HG03280 (cell line): Measurements from ENCODE around the gene NGDN.
"Not testable (repeated sequence)": the region's sequence is repeated elsewhere in the genome, so short reads cannot be mapped to it uniquely, and the experiment has no call there.

Experiments
- ATAC-seq: cut with Tn5 transposase; IDR thresholded peaks from one replicate; pipeline ENCODE4 v1.9.1; 2021; ENCODE audit warnings: mild to moderate bottlenecking, moderate library complexity; ENCODE audit not compliant: unreplicated experiment

Gene NGDN

GRCh38 chr14:23469127-23469905 is at the start of gene NGDN:
TSS of gene NGDN (plus strand) at chr14:23469703. CDS start at chr14:23469716, 13 bp downstream.
- peak; percentile 94 for ATAC-seq

- no peak for ATAC-seq
Observed at GRCh38 chr14:23421594-23421993, 47.9 kb upstream of the NGDN start.

GRCh38 chr14:23423657-23424056 is 45.8 kb upstream of the NGDN start:
- ATAC-seq, result no peak

GRCh38 chr14:23425169-23425568 is 44.3 kb upstream of the NGDN start:
- no peak for ATAC-seq

- ATAC-seq, result not testable (repeated sequence)
Observed at GRCh38 chr14:23425798-23426197, 43.7 kb upstream of the NGDN start.

- ATAC-seq, result no peak
Observed at GRCh38 chr14:23428686-23429495, 40.6 kb upstream of the NGDN start.

GRCh38 chr14:23430016-23430722 is 39.3 kb upstream of the NGDN start:
- ATAC-seq, result no peak

- ATAC-seq, result no peak
Observed at GRCh38 chr14:23430723-23431085, 38.8 kb upstream of the NGDN start.

GRCh38 chr14:23431486-23431885 is 38.0 kb upstream of the NGDN start:
- ATAC-seq, result no peak

GRCh38 chr14:23432102-23432925 is 37.2 kb upstream of the NGDN start:
- no peak for ATAC-seq

- ATAC-seq, result no peak
Observed at GRCh38 chr14:23432946-23433345, 36.6 kb upstream of the NGDN start.

GRCh38 chr14:23433457-23433856 is 36.0 kb upstream of the NGDN start:
- ATAC-seq, result no peak

GRCh38 chr14:23434488-23435222 is 34.8 kb upstream of the NGDN start:
- no peak for ATAC-seq

GRCh38 chr14:23435543-23436326 is 33.8 kb upstream of the NGDN start, which contains the start of gene MYH7:
TSS of gene MYH7 (minus strand) at chr14:23435660. CDS start at chr14:23433732, 1,928 bp downstream.
- no peak for ATAC-seq

- no peak for ATAC-seq
Observed at GRCh38 chr14:23436327-23437132, 33.0 kb upstream of the NGDN start.

GRCh38 chr14:23437133-23438100 is 32.1 kb upstream of the NGDN start:
- no peak for ATAC-seq
